Esophagus squamous epithelium (tissue), 4 donors: Measurements from ENCODE around the gene CPO.

Experiments used
- POLR2A ChIP-seq, 4 donors: fragments of 450-650 bp; IDR thresholded peaks; one replicate each; pipeline ENCODE4 v1.6.1; 2017; ENCODE audit warnings: antibody characterized with exemption in 4 of 4, mild to moderate bottlenecking in 4 of 4, moderate library complexity in 3 of 4
- TF ChIP-seq, protein P1 (sequence below), 6 experiments: fragments of 450-650 bp in 4 of 6; fragments of 200-600 bp in 2 of 6; sonication (generic) in 2 of 6; IDR thresholded peaks; one replicate each; pipeline ENCODE4 v1.5.1; 2016 to 2019; ENCODE audit warnings: antibody characterized with exemption in 6 of 6, mild to moderate bottlenecking in 4 of 6, moderate library complexity in 4 of 6

- TF ChIP-seq, protein P1, sequence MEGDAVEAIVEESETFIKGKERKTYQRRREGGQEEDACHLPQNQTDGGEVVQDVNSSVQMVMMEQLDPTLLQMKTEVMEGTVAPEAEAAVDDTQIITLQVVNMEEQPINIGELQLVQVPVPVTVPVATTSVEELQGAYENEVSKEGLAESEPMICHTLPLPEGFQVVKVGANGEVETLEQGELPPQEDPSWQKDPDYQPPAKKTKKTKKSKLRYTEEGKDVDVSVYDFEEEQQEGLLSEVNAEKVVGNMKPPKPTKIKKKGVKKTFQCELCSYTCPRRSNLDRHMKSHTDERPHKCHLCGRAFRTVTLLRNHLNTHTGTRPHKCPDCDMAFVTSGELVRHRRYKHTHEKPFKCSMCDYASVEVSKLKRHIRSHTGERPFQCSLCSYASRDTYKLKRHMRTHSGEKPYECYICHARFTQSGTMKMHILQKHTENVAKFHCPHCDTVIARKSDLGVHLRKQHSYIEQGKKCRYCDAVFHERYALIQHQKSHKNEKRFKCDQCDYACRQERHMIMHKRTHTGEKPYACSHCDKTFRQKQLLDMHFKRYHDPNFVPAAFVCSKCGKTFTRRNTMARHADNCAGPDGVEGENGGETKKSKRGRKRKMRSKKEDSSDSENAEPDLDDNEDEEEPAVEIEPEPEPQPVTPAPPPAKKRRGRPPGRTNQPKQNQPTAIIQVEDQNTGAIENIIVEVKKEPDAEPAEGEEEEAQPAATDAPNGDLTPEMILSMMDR (IDR thresholded peaks at IDR 0.05), result no peak
- no peak for TF ChIP-seq POLR2A (IDR thresholded peaks at IDR 0.05)
These were observed 39.4 kb downstream of the CPO start for GRCh38 chr2:206978746-206979145.
